Fibroblast of mammary gland (primary cell): ENCODE measurements around the gene ITPR3.

Experiments used
- DNase-seq: peaks from one replicate; pipeline ENCODE4 v3.0.0-alpha.2; 2010; ENCODE audit warnings: low read depth
- H3K4me3 ChIP-seq: 2 replicates; pipeline ENCODE4 v1.5.1; 2011; ENCODE audit warnings: low read depth, mild to moderate bottlenecking, low read length, moderate library complexity; ENCODE audit not compliant: control insufficient read depth
- CTCF ChIP-seq: conservative IDR thresholded peaks from 2 replicates; pipeline ENCODE4 v1.5.1; 2011; ENCODE audit warnings: low read depth, low read length, inconsistent platforms; ENCODE audit not compliant: control insufficient read depth, insufficient read depth

ITPR3 gene

GRCh38 chr6:33720998-33721397 lies 99.9 kb downstream of the ITPR3 start:
- no peak for TF ChIP-seq CTCF
- no peak overlapping the region for H3K4me3 ChIP-seq
- DNase-seq = no peak

GRCh38 chr6:33721508-33721907 lies 100.4 kb downstream of the ITPR3 start:
- no peak for DNase-seq
- H3K4me3 ChIP-seq = no peak overlapping the region
- TF ChIP-seq CTCF = no peak

GRCh38 chr6:33722103-33722623 lies 101.0 kb downstream of the ITPR3 start:
- TF ChIP-seq CTCF = no peak
- H3K4me3 ChIP-seq = no peak overlapping the region
- no peak for DNase-seq

GRCh38 chr6:33723371-33724085 lies 102.4 kb downstream of the ITPR3 start:
- DNase-seq = no peak

GRCh38 chr6:33724102-33725023 lies 103.2 kb downstream of the ITPR3 start:
- DNase-seq = no peak
- H3K4me3 ChIP-seq = no peak overlapping the region
- no peak for TF ChIP-seq CTCF

More at GRCh38 chr6:33723371-33724085, 102.4 kb downstream of the ITPR3 start:
- no peak for TF ChIP-seq CTCF
- no peak overlapping the region for H3K4me3 ChIP-seq

GRCh38 chr6:33725222-33725621 lies 104.1 kb downstream of the ITPR3 start:
- DNase-seq = no peak
- no peak overlapping the region for H3K4me3 ChIP-seq
- no peak for TF ChIP-seq CTCF
